Cerebellar cortex (tissue), 1 donor: ENCODE measurements around the gene GINS1.
"Not testable (repeated sequence)": the region's sequence is repeated elsewhere in the genome, so short reads cannot be mapped to it uniquely, and the experiment has no call there.

Experiments
- DNase-seq: peaks from one replicate; pipeline ENCODE4 v3.0.0-alpha.2; 2015; ENCODE audit warnings: low spot score

The GINS1 gene

DNA sequence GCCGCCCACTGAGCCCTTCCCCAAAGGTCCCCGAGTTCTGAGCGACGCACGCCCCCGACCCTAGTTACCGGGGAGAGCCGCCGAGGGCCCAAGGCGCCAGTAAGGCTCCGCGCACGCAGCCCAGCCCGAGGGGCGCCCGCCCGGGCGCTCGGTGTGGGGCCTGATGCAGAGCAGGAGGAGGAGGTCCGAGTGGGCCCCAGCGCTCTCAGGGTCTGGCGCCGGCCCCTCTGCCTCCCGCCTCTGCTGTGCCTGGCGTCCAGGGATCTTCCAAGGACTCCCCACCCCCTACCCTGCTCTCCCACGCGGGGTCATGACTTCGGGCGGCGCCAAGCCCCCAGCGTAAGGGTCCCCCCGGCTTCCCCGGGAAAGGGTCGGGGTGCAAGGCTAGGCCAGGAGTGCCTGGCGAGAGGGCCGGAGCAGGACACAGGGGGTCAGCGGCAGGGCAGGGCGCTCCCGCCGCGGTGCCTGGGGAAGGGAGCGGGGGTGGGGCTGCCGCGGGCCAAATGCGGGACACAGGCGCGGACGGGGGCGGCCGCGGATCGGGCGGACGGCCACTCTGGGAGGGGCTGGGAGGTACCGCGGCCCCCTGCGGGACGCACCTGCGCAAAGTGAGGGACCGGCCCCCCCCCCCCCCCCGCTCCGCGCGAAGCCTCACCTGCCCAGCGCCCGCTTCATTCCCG, 17.5 kb upstream of the GINS1 start:
- peak; percentile 25 for DNase-seq

DNA sequence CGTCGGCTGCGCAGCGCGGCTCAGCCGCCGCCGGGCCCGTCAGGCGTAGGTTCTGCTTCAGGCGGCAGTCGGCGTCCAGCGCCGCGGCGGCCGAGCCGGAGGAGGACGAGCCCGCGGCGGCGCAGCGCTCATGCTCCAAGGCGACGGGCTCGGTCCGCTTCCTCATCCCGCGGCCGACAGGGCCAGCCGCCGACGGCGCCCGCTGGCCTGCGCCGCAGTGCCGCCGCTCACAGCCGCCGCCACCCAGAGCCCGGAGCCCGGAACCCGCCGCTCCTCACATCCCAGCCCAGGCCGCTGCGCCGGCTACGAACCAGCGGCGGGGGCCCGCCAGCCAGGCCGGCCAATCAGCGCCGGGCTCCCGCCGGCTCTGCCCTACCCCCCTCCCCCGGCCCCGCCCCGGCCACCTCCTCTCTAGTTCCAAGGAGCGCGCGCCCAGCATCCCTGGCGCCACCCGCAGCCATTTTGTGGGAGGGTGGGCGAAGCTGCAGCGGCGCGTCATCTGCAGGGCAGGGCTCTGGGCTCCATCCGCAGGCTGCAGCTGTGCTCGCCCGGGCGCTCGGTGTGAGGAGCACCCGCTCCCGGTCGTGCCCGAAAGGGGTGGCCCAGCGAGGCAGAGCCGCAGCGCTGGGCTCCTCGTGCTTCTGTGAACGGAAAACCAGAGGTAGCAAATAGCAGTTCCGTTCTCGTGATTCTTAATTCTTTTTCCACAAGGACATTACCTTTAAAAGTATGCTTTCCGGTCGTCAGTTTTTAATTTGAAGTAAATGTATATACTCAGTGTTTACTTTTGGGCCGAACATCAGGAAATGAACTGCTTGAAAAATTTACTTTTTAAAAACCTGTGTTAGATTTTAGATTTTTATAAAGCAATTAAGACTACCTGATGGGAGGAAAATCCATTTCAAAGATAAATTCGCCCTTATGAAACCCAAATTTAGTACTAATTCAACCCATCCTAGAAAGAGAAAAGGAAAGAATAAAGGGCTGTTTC, 16.6 kb upstream of the GINS1 start, which contains the start of gene ABHD12:
Gene ABHD12 (minus strand): TSS at position 298 of the 991 bp plus-strand sequence. CDS start 132 bp downstream, at position 166.
- peak; percentile 92 for DNase-seq

DNA sequence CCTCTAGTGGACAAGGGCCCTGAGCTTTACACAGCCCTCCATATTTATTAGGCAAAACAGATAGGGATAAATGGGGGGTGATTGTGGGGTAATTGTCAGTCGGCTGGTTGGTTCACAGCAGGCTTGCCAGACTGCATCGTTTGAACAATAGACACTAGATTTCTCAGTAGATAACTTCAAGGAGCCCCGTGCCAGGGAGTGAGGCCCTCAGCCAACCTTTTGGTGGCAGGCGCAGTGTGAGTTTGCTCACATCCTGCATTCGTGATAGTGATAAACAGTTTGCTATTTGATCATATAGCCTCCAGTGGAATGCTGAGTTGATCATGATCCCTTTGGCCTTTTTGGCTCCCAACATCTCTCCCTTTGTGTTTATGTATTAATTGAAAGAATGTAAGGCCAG, 13.2 kb upstream of the GINS1 start:
- no peak for DNase-seq

DNA sequence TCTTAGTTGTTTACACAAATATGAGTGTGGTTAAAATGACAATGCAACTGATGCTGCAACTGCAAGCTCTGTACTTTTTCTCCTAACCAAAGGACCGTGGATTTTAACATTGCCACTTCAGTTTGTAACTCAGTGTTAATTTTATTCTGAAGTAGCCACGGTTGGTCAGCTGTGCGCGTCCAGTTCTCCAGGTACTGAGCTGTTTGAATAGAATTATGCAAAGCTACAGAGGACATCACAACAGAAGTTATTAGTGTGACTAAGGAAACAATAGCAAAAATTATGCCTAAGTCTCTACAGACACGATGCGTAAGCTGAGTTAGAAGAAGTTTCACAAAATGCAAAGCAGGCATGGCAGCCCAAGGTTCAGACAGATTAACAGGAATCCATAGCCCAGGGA, 12.5 kb upstream of the GINS1 start:
- no peak for DNase-seq

DNA sequence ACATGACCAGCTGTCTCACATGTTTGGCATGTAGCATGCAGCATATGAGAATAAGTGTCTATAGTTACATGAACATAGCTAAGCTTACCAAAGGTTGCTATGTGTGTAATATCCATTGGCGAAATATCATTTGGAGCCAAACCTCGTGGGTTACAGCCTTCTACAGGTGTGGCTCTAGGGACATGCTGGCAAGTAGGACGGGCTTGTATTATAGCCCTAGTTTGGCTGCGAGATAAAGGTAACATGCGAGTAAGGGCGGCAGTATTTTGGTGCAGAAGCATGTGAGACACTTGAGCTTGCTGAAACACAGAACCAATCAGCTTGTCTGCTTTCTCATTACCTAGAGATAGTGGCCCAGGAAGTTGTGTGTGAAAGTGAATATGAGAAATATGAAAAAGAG, 10.4 kb upstream of the GINS1 start:
- no peak for DNase-seq

DNA sequence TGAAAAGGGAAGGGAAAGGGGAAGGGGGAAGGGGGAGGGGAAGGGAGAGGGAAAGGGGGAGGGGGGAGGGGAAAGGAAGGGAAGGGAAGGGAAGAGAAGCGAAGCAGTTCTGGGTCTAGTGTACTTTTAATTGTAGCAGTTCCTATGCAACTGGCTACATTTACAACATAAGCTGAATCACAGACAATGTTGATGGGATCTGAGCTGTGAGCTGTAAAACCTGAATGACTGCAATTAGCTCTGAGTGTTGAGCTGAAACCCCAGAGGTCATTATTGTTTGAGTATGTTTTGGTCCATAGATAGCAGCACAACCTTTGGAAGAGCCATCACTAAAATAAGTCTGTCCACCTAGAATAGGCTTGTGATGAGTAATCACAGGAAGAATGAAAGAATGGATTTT, 9.7 kb upstream of the GINS1 start:
- no peak for DNase-seq

DNA sequence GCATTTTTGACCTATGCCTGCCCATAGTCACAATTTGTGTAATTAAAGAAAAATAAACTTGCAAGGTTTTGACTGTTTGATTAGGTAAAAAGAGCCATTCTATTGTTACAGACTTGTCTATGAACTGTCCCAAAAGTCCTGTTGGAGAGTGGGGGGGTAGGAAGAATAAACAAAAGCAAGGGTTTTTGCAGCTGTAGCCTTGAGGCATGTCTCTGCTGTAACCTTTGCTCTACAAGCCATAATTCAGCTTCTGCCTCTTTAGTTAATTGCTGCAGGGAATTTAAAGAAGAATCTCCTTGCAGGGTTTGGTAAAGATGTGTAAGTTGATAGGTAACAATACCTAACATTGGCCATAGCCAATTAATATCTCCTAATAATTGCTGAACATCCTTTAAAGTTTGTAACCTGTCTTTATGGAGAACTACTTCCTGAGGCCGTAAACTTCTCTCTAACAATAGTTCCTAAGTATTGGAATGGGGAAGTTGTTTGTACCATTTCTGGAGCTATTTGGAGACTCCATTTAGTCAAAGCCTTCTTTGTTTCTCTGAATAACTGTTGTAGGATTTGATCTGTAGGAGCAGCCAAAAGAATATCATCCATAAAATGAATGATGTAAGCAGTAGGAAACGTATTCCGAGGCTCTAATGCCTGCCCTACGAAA, 9.0 kb upstream of the GINS1 start:
- DNase-seq, result no peak

DNA sequence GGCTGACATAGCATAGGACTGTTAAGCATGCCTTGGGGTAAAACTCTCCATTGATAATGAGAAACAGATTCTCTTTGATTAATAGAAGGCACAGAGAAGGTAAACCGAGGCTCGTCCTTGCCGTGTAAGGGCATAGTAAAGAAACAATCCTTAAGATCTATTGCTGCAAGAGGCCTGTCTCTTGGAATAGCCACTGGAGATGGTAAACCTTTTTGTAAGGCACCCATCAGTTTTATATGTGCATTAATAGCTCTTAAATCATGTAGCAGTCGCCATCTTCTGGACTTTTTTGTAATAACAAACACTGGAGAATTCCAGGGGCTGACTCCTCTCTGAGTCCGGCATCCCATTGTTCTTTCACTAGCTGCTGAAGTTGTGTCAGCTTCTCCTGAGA, 8.4 kb upstream of the GINS1 start:
- peak; percentile 91 for DNase-seq

DNA sequence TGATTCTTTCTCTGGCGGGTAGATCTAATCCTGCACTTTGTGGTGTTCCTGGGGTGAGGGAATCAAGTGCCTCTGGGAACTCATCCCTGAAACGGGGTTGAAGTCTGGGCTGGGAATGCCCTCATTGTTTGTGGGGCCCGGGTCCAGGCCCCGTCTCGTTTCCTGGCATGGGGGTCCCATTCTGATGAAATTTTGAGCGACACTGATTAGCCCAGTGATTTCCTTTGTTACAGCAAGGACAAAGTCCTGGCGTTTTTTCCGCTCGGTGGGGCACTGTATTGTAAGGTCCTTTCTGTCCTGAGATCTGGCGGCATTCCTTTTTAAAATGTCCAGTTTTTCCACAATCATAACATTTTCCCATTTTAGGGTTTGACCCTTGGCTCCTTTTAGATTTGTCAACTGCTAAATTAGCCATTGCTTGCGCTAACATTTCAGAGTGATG, 7.2 kb upstream of the GINS1 start:
- not testable (repeated sequence) for DNase-seq

DNA sequence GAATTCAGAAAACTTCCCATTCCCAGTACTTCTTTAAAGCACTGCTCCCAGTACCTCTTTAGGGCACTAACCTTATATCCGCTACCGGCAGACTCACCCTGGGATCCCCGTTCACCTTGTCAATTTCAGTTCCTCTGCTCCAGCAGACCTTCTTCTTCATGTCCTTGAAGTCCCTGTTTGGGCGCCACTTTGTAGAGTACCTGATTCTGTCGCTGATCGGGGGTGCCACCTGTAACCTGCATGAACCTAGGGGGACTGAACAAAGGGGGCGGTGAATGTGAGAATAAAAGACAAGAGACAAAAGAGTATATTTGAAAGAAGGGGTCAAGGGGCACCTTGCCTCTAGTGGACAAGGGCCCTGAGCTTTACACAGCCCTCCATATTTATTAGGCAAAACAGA, 4.9 kb upstream of the GINS1 start:
- no peak for DNase-seq

DNA sequence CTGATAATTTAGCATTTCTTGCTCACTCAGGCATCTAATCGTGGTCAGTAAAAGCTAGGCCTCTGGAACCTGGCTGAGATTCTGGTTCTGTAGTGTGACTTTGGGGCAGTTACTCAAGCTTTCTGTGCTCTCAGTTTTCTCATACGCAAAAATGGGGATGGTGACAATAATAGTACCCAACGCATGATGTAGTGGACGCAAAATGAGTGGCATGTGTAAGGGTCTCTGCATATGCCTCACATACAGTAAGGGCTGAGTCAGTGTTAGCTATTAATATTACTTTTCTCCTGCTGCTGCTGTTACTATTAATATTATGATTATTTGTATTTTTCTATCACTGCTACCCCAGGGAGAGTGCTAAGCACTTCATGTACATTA, 686 bp downstream of the GINS1 start:
- no peak for DNase-seq

DNA sequence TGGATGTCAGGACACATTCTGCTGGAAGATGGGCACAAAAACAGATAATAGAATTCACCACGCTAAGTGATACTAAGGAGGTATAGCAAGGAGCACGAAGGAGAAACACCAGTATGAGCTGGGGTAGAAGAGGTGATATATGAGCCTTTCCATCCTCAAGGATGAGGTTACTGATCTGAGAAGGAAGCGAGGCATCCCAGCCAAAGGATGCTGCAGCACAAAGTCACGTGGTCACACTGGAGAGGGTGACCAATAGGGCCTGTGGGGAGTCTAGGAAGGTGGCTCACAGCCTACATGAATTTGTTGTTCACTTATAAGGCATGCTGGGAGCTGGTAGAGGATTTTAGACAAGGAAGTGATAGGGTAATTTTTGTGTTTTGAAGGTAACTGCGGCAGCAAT, 1.4 kb downstream of the GINS1 start:
- DNase-seq, result no peak

DNA sequence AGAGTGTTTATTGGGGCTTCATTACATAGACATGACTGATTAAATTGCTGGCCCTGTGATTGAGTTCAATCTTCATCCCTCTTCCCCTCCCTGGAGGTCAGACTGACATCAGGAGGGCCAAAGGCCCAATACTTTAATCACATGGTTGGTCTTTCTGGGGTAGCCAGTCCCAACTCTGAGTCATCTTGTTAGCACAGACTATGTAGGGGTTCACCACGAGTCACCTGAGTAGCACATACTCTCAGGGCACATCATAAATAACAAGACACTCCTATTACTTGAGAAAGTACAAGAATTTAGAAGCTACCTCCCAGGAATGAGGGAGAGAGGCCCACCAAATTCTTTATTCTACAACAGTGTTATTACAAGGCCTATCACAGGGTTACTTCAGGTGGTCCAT, 11.3 kb downstream of the GINS1 start:
- no peak for DNase-seq

DNA sequence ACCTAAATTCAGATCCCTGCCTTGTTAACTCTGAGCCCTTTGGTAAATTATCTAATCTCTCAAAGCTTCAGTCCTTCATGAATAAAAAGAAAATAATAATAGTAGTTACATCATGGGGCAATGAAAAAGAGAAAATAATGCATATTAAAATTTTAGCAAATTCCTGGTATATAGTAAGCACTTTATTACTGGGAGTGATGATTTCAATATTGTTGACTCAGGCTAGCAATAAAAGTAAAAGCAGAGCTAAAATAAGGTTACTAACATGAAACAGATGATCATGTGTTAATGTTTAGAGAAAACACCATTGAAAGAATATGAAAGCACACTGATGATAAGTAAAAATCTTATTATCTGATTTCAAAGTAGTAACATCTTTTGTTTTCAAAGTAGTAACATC, 13.6 kb downstream of the GINS1 start:
- no peak for DNase-seq

DNA sequence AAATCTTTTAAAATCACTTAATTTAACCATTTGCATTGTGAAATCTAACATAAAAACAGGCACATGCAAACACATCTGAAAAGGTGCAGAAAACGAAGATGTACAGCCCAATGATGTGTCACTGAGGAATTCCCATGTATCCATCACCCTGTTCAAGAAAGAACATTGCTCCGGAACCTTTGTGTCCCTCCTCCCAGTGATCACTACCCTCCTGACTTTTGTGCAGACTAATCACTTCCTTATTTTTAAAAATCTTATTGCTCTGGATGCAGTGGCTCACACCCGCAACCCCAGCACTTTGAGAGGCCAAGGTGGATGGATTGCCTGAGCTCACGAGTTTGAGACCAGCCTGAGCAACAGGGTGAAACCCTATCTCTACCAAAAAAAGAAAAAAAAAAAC, 14.6 kb downstream of the GINS1 start:
- DNase-seq, result no peak

DNA sequence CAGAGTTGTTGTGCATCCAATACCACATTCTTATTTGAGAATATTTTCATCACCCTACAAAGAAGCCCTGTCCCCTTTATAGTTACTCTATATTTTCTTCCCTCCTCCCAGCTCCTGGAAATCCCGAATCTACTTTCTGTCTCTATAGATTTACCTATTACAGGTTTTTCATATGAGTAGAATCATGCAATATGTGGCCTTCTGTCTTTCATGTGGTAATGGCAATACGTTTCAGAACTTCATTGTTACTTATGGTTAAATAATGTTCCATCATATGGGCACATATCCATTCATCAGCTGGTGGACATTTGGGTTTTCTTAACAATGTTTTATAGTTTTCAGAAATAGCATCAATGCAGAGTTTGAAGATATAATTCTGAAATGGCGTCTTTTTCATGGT, 17.1 kb downstream of the GINS1 start:
- no peak for DNase-seq

DNA sequence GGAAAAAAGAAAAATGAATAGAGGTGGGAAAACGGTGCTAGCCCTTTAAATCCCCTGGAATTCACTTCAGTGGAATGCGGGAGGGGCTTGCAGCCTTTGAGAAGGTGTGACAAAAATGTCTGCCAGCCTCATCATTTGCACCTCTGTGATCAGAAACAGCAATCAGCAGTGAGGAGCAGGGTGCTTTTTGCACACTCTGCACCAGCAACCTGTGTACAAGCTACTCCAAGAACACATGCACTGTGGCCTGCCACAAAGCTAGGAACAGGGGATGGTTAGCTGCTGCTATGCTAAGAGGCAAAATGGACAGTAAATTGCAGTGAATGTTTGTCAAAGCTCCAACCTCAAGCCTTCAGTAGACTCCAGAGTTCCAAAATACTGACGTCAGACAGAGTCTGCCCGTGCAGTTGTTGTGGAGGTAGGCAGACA, 29.7 kb downstream of the GINS1 start:
- peak; percentile 8 for DNase-seq

DNA sequence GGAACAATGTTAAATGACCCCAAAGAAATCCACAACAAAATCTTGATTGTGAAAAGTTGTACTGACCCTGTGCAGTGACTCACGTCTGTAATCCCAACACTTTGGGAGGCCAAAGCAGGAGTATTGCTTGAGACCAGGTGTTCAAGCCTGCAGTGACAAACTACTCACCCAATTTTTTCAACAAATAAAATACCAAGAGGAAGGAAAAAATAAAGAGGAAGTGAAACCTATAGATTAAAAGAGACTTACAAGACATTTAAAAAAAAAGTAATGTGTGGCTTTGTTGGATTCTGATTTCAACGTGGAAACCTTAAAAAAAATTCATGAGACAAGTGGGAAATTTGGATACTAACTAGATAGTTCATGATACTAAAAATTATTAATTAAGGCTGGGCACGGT, 31.9 kb downstream of the GINS1 start:
- DNase-seq, result no peak

DNA sequence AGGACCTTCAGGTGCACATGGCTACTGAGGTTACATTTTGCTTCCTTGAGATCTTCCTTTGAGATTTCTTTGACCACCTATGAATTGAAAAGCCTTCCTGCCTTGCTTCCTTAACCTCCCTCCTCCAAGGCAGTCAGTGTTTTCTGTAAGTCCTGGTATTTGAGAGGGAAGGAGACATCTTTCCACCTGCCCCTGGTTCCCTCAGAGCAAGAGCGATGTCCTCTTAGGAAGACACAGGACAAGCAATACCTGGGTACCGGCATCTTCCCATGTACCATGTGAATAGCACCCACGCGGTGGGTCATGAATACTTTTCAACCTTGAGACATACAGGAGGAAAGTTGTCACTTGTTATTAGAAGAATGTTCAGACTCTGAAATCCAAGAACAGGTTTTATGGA, 37.1 kb downstream of the GINS1 start:
- no peak for DNase-seq

DNA sequence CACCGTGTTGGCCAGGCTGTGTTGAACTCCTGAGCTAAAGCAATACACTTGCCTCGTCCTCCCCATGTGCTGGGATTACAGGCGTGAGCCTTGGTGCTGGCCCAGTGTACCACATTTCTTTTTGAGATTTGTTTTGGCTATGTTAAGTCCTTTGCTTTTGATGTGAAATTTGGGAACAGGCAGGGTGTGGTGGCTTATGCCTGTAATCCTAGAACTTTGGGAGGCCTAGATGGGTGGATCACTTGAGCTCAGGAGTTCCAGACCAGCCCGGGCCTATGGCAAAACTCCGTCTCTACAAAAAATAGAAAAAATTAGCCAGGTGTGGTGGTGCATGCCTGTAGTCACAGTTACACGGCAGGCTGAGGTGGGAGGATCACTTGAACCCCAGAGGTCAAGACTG, 40.2 kb downstream of the GINS1 start:
- no peak for DNase-seq

DNA sequence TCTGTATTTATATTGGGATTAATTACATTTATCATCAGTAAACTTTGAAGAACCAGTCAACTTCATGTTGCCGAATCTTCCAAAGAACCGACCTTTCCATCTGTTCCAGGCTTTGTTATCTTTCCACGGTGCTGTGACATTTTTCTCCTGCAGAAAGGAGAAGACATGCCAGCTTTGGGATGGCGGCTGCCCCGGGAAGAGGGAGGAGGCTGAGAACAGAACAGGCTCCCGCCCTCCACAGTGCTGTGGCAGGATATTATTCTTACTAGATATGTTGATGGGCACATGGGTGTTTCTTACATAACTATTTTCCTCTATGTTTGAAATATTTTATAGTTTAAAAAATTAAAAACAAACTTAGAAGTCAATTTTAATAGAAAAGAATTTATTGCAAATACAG, 44.9 kb downstream of the GINS1 start:
- DNase-seq, result peak; percentile 6

DNA sequence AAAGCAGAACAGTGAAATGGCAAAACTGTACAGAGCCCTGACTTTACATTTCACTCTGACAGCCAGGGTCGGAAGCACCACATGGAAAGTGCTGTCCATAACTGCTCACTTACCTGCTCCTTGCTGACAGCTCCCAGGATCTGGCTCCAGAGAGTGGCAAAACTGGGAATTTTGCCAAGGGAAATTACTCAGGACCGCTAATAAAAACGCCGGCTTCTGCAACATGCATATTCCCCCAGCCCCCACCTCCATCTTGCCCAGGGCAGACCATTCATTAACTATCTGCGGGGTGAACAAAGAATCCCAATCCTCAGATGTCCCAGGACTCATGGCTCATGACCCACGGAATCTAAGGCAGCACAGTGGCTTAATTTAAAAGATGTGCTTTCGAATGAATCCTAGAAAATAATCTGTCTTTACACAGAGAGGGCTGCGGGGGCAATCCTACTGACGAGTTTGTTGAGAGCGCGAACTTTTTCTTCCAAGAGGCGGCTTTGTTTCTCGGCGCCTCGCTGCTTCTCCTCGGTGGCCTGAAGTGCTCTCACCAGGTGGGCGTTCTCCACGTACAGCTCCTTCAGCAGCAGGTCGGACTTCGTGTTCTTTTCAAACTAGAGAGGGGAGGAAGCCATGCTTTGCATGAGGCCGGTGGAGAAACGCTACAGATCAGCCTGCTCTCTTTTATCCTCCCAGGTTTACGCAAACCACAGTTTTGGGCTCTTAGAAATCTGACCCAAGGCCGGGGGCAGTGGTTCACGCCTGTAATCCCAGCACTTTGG, 45.8 kb downstream of the GINS1 start:
- peak; percentile 49 for DNase-seq
